SK-N-SH (cell line): ENCODE measurements around the gene MAP6. TPM values are rescaled to one million over a fixed set of nuclear protein-coding genes. Genes with fewer than 3 reads are reported as not detected.

ENCODE experiments used
- CTCF ChIA-PET: fragments of 300-600, 350-600 bp; formaldehyde crosslinking; extraction: SDS; loops from one replicate; lab custom pipeline; 2021; lab: Yijun Ruan, JAX
- POLR2A ChIA-PET: fragments of 350-600 bp; sonication (Branson Sonifier 250); formaldehyde crosslinking; extraction: SDS; loops from one replicate; lab custom pipeline; 2020; ENCODE audit warnings: antibody characterized with exemption, inconsistent platforms; lab: Yijun Ruan, JAX
- DNase-seq: peaks from one replicate; pipeline ENCODE4 v3.0.0; 2012
- H2AFZ ChIP-seq: fragments of 200-600 bp; sonication (generic); 2 replicates; pipeline ENCODE4 v1.8.1; 2016; ENCODE audit warnings: antibody characterized with exemption, mild to moderate bottlenecking, low read depth
- H3F3A ChIP-seq: fragments of 200-600 bp; sonication (generic); replicated peaks from 2 replicates; pipeline ENCODE3; 2016; ENCODE audit warnings: antibody characterized with exemption, mild to moderate bottlenecking; ENCODE audit not compliant: insufficient read depth
- H3K27ac ChIP-seq, 2 experiments: fragments of 200-500 bp in 1 of 2; fragments of 200-600 bp in 1 of 2; sonication (Bioruptor generic) in 1 of 2; sonication (generic), shearing (Covaris generic) in 1 of 2; 2 replicates each; pipeline versions ENCODE4 v1.5.1 to v1.6.1; 2014 to 2016; ENCODE audit warnings: low read depth in 2 of 2, inconsistent platforms in 1 of 2, low read length in 1 of 2, mild to moderate bottlenecking in 1 of 2, mixed read lengths in 1 of 2
- H3K27me3 ChIP-seq: fragments of 200-600 bp; sonication (generic), shearing (Covaris generic); 2 replicates; pipeline ENCODE4 v1.6.1; 2016; ENCODE audit warnings: mixed run types; ENCODE audit not compliant: insufficient read depth
- H3K36me3 ChIP-seq, 2 experiments: fragments of 200-500 bp in 1 of 2; fragments of 200-600 bp in 1 of 2; sonication (Bioruptor generic) in 1 of 2; sonication (generic) in 1 of 2; replicated peaks in 1 of 2; 2 replicates each; pipeline versions ENCODE3 to v1.5.1; 2014 to 2016; ENCODE audit warnings: low read length in 1 of 2, mild to moderate bottlenecking in 1 of 2; ENCODE audit not compliant: insufficient read depth in 2 of 2, control insufficient read depth in 1 of 2
- H3K4me1 ChIP-seq, 2 experiments: fragments of 200-500 bp in 1 of 2; fragments of 200-600 bp in 1 of 2; sonication (Bioruptor generic) in 1 of 2; sonication (generic), shearing (Covaris generic) in 1 of 2; 2 replicates each; pipeline versions ENCODE4 v1.5.1 to v1.6.1; 2014 to 2016; ENCODE audit warnings: low read depth in 1 of 2, low read length in 1 of 2, mixed run types in 1 of 2; ENCODE audit not compliant: insufficient read depth in 2 of 2, control insufficient read depth in 1 of 2
- H3K4me2 ChIP-seq: fragments of 200-600 bp; sonication (generic), shearing (Covaris generic); 2 replicates; pipeline ENCODE4 v1.6.1; 2017; ENCODE audit warnings: mixed run types
- H3K4me3 ChIP-seq, 2 experiments: fragments of 200-500 bp in 1 of 2; fragments of 200-600 bp in 1 of 2; sonication (Bioruptor generic) in 1 of 2; sonication (generic), shearing (Covaris generic) in 1 of 2; 2 replicates each; pipeline versions ENCODE4 v1.5.1 to v1.8.1; 2014 to 2016; ENCODE audit warnings: low read depth in 2 of 2, inconsistent platforms in 1 of 2, low read length in 1 of 2, mild to moderate bottlenecking in 1 of 2, mixed read lengths in 1 of 2, moderate library complexity in 1 of 2
- H3K79me2 ChIP-seq: fragments of 200-600 bp; sonication (generic); 2 replicates; pipeline ENCODE4 v1.8.1; 2017; ENCODE audit warnings: mild to moderate bottlenecking; ENCODE audit not compliant: insufficient read depth
- H3K9ac ChIP-seq: fragments of 200-600 bp; sonication (generic); 2 replicates; pipeline ENCODE4 v1.6.1; 2017; ENCODE audit warnings: mixed run types
- H3K9me2 ChIP-seq: fragments of 200-600 bp; sonication (generic); 2 replicates; pipeline ENCODE4 v1.6.1; 2017; ENCODE audit warnings: mixed run types
- H3K9me3 ChIP-seq: fragments of 200-600 bp; sonication (generic); 2 replicates; pipeline ENCODE4 v1.6.1; 2017; ENCODE audit warnings: mixed run types, mild to moderate bottlenecking, moderate library complexity
- H4K20me1 ChIP-seq: fragments of 200-600 bp; sonication (generic); 2 replicates; pipeline ENCODE4 v1.6.1; 2017; ENCODE audit warnings: mild to moderate bottlenecking, mixed run types; ENCODE audit not compliant: insufficient read depth
- CTCF ChIP-seq: fragments of 200-600 bp; sonication (generic); IDR thresholded peaks from 2 replicates; pipeline ENCODE4 v1.6.1; 2017; ENCODE audit warnings: antibody characterized with exemption, mild to moderate bottlenecking, moderate library complexity
- FOXM1 ChIP-seq: IDR thresholded peaks from 2 replicates; pipeline ENCODE4 v1.4.0; 2012; ENCODE audit warnings: low read depth, mild to moderate bottlenecking
- GATA2 ChIP-seq: sonication (generic); formaldehyde crosslinking; IDR thresholded peaks from 2 replicates; pipeline ENCODE4 v1.5.0; 2020; ENCODE audit warnings: mild to moderate bottlenecking, missing genetic modification reagents
- JUND ChIP-seq: IDR thresholded peaks from 2 replicates; pipeline ENCODE4 v1.4.0; 2012
- MAX ChIP-seq: IDR thresholded peaks from 2 replicates; pipeline ENCODE4 v1.4.0; 2012; ENCODE audit warnings: low read depth
- MEF2A ChIP-seq: IDR thresholded peaks from 2 replicates; pipeline ENCODE4 v1.4.0; 2012; ENCODE audit warnings: low read depth, borderline replicate concordance
- MXI1 ChIP-seq: IDR thresholded peaks from 2 replicates; pipeline ENCODE4 v1.6.1; 2012; ENCODE audit warnings: mild to moderate bottlenecking, low read depth, low read length, improper control_type of control experiment
- NFIC ChIP-seq: IDR thresholded peaks from 2 replicates; pipeline ENCODE4 v1.4.0; 2012; ENCODE audit warnings: borderline replicate concordance
- NRF1 ChIP-seq: IDR thresholded peaks from 2 replicates; pipeline ENCODE4 v1.6.1; 2012; ENCODE audit warnings: low read depth, mild to moderate bottlenecking, low read length
- POLR2AphosphoS5 ChIP-seq: IDR thresholded peaks from 2 replicates; pipeline ENCODE4 v1.6.1; 2012; ENCODE audit warnings: low read depth, low read length
- RAD21 ChIP-seq: IDR thresholded peaks from 2 replicates; pipeline ENCODE4 v1.6.1; 2012; ENCODE audit warnings: mild to moderate bottlenecking, low read length
- RFX5 ChIP-seq: IDR thresholded peaks from 2 replicates; pipeline ENCODE4 v1.6.1; 2012; ENCODE audit warnings: mild to moderate bottlenecking, improper control_type of control experiment, low read length
- RXRA ChIP-seq: IDR thresholded peaks from 2 replicates; pipeline ENCODE4 v1.4.0; 2012; ENCODE audit warnings: low read depth, mild to moderate bottlenecking, borderline replicate concordance
- SMC3 ChIP-seq: IDR thresholded peaks from 2 replicates; pipeline ENCODE4 v1.6.1; 2012; ENCODE audit warnings: low read depth, low read length, improper control_type of control experiment
- TAF1 ChIP-seq: IDR thresholded peaks from 2 replicates; pipeline ENCODE4 v1.6.1; 2012; ENCODE audit warnings: low read depth, mild to moderate bottlenecking, low read length, moderate library complexity, borderline replicate concordance
- USF2 ChIP-seq: fragments of 150-350 bp; IDR thresholded peaks from 2 replicates; pipeline ENCODE4 v1.6.1; 2017; ENCODE audit warnings: antibody characterized with exemption, low read length, low read depth, borderline replicate concordance
- ZBTB33 ChIP-seq: IDR thresholded peaks from 2 replicates; pipeline ENCODE4 v1.4.0; 2012; ENCODE audit warnings: low read depth, borderline replicate concordance
- WGBS: methylation state at CpG from one replicate; pipeline ENCODE4 v1.1.6; 2017; ENCODE audit warnings: low lambda C conversion rate; 5-methylcytosine and 5-hydroxymethylcytosine counted together
- polyA plus RNA-seq, 3 experiments: library from polyadenylated mRNA; depleted of rRNA; stranded (reverse); fragments of >200 nt; gene quantifications; 2 replicates each; pipeline ENCODE4 v1.2.3, GENCODE V29; 2012

The MAP6 gene
- polyA plus RNA-seq, 1 of the 3 experiments (the other 2 are of a cell fraction), result 11.1 TPM

GRCh38 chr11:75592715-75593114 is 76.1 kb downstream of the MAP6 start:
- Histone ChIP-seq H3K9me3 (no peaks in the 10 kb centered on the region), H3K4me2 (no peak overlapping the region), H2AFZ (no peak overlapping the region), H3F3A (no peaks in the 10 kb centered on the region), H3K9ac (no peak overlapping the region), H3K4me3 (no peak overlapping the region), H3K27ac (no peak overlapping the region), H3K36me3 (no peaks in the 10 kb centered on the region), H3K4me1 (peaks cover 0 to 13% of the 10 kb centered on the region in 2 experiments; a peak in 1 of 4 replicates), H3K27me3 (no peaks in the 10 kb centered on the region), H3K9me2 (no peaks in the 10 kb centered on the region), H4K20me1 (no peaks in the 10 kb centered on the region), H3K79me2 (no peaks in the 10 kb centered on the region)
- TF ChIP-seq SMC3 (no peak), POLR2AphosphoS5 (no peak), FOXM1 (no peak), GATA2 (no peak), RAD21 (no peak), RXRA (no peak), TAF1 (no peak), RFX5 (no peak), MEF2A (no peak), JUND (no peak), USF2 (no peak), MAX (no peak), ZBTB33 (no peak), CTCF (no peak), NRF1 (no peak), NFIC (no peak), MXI1 (no peak)
- no peak for DNase-seq
- ChIA-PET POLR2A (interaction anchor here (1.3 to 2.6 kb wide), 2 partner anchors 8 to 9 kb away, joined by 3 to 9 read pairs; no protein-coding TSS in a partner anchor), CTCF (interaction anchor here (0.9 to 1.7 kb wide), 3 partner anchors 9 to 19 kb away, joined by 3 to 5 read pairs (median 3); no protein-coding TSS in a partner anchor)
- 91% methylated on average over 2 of the region's 2 CpGs for WGBS
